ENCODE measurements around the gene SUFU.

The SUFU gene

GRCh38 chr10:102501201-102502028 lies 2.4 kb upstream of the SUFU start:
- Histone ChIP-seq H3K36me3 (ENCODE audit: control insufficient read depth in 5 of 5, insufficient read depth in 5 of 5, low read length in 5 of 5) (no peaks in the 10 kb centered on the region), H3K9ac (ENCODE audit: low read length in 5 of 5) (peak overlapping the region; percentile 21 to 85 (median 79)), H3K4me3 (ENCODE audit: low read depth in 1 of 5, low read length in 5 of 5) (peak overlapping the region; percentile 64 to 99 (median 87)), H3K9me3 (ENCODE audit: control insufficient read depth in 5 of 5, low read length in 5 of 5) (no peaks in the 10 kb centered on the region), H3K27ac (ENCODE audit: low read depth, low read length) (peak overlapping the region; percentile 54), H3K27me3 (ENCODE audit: control insufficient read depth in 5 of 5, insufficient read depth in 4 of 5, low read length in 5 of 5) (no peaks in the 10 kb centered on the region), H3K4me1 (ENCODE audit: control insufficient read depth in 5 of 5, insufficient read depth in 5 of 5, low read length in 5 of 5) (peaks cover 6 to 51% (median 43%) of the 10 kb centered on the region in 5 donors)

GRCh38 chr10:102502029-102502336 lies 1.8 kb upstream of the SUFU start:
- Histone ChIP-seq H3K27ac (ENCODE audit: low read depth, low read length) (peak overlapping the region; percentile 93), H3K9me3 (ENCODE audit: control insufficient read depth in 5 of 5, low read length in 5 of 5) (no peaks in the 10 kb centered on the region), H3K4me1 (ENCODE audit: control insufficient read depth in 5 of 5, insufficient read depth in 5 of 5, low read length in 5 of 5) (peaks cover 6 to 51% (median 46%) of the 10 kb centered on the region in 5 donors), H3K36me3 (ENCODE audit: control insufficient read depth in 5 of 5, insufficient read depth in 5 of 5, low read length in 5 of 5) (peaks cover 0 to 4% (median 3%) of the 10 kb centered on the region in 5 donors), H3K27me3 (ENCODE audit: control insufficient read depth in 5 of 5, insufficient read depth in 4 of 5, low read length in 5 of 5) (no peaks in the 10 kb centered on the region), H3K4me3 (ENCODE audit: low read depth in 1 of 5, low read length in 5 of 5) (peak overlapping the region; percentile 81 to 99 (median 87)), H3K9ac (ENCODE audit: low read length in 5 of 5) (peak overlapping the region in 4 of 5 donors; percentile 90 to 98 (median 94))

- peak within 1 kb of the TSS; percentile 93 for H3K27ac ChIP-seq (ENCODE audit: low read depth, low read length)
- peak within 1 kb of the TSS; percentile 30 to 98 (median 93) for H3K9ac ChIP-seq (ENCODE audit: low read length in 5 of 5)
- H3K4me1 ChIP-seq (ENCODE audit: control insufficient read depth in 5 of 5, insufficient read depth in 5 of 5, low read length in 5 of 5), result peaks cover 6 to 55% (median 50%) of the 10 kb centered on the region in 5 donors
Observed at GRCh38 chr10:102502337-102503151, 1.2 kb upstream of the SUFU start, which contains the start of gene ACTR1A. ACTR1A (minus strand) TSS chr10:102502712; CDS start chr10:102502647, 65 bp downstream.

GRCh38 chr10:102504179-102504975 lies 605 bp downstream of the SUFU start:
- H3K9ac ChIP-seq (ENCODE audit: low read length in 5 of 5), result peak overlapping the region in 4 of 5 donors; percentile 66 to 95 (median 82)
- no peaks in the 10 kb centered on the region for H3K9me3 ChIP-seq (ENCODE audit: control insufficient read depth in 5 of 5, low read length in 5 of 5)
- peak overlapping the region; percentile 78 to 97 (median 90) for H3K4me3 ChIP-seq (ENCODE audit: low read depth in 1 of 5, low read length in 5 of 5)
- H3K36me3 ChIP-seq (ENCODE audit: control insufficient read depth in 5 of 5, insufficient read depth in 5 of 5, low read length in 5 of 5), result peaks cover 0 to 14% (median 8%) of the 10 kb centered on the region in 5 donors
- peaks cover 6 to 52% (median 48%) of the 10 kb centered on the region in 5 donors for H3K4me1 ChIP-seq (ENCODE audit: control insufficient read depth in 5 of 5, insufficient read depth in 5 of 5, low read length in 5 of 5)
- no peaks in the 10 kb centered on the region for H3K27me3 ChIP-seq (ENCODE audit: control insufficient read depth in 5 of 5, insufficient read depth in 4 of 5, low read length in 5 of 5)
- peak overlapping the region; percentile 62 for H3K27ac ChIP-seq (ENCODE audit: low read depth, low read length)

More at GRCh38 chr10:102502337-102503151, 1.2 kb upstream of the SUFU start, which contains the start of gene ACTR1A:
- Histone ChIP-seq H3K27me3 (ENCODE audit: control insufficient read depth in 5 of 5, insufficient read depth in 4 of 5, low read length in 5 of 5) (no peaks in the 10 kb centered on the region), H3K4me3 (ENCODE audit: low read depth in 1 of 5, low read length in 5 of 5) (peak within 1 kb of the TSS; percentile 81 to 99 (median 88)), H3K36me3 (ENCODE audit: control insufficient read depth in 5 of 5, insufficient read depth in 5 of 5, low read length in 5 of 5) (peaks cover 0 to 5% (median 4%) of the 10 kb centered on the region in 5 donors), H3K9me3 (ENCODE audit: control insufficient read depth in 5 of 5, low read length in 5 of 5) (no peaks in the 10 kb centered on the region)

GRCh38 chr10:102504976-102505300 lies 1.2 kb downstream of the SUFU start:
- no peaks in the 10 kb centered on the region for H3K27me3 ChIP-seq (ENCODE audit: control insufficient read depth in 5 of 5, insufficient read depth in 4 of 5, low read length in 5 of 5)
- peak overlapping the region; percentile 78 to 97 (median 90) for H3K4me3 ChIP-seq (ENCODE audit: low read depth in 1 of 5, low read length in 5 of 5)
- H3K27ac ChIP-seq (ENCODE audit: low read depth, low read length), result peak overlapping the region; percentile 62
- H3K9me3 ChIP-seq (ENCODE audit: control insufficient read depth in 5 of 5, low read length in 5 of 5), result no peaks in the 10 kb centered on the region
- peak overlapping the region in 4 of 5 donors; percentile 66 to 95 (median 82) for H3K9ac ChIP-seq (ENCODE audit: low read length in 5 of 5)
- peaks cover 6 to 49% (median 46%) of the 10 kb centered on the region in 5 donors for H3K4me1 ChIP-seq (ENCODE audit: control insufficient read depth in 5 of 5, insufficient read depth in 5 of 5, low read length in 5 of 5)
- peaks cover 0 to 20% (median 12%) of the 10 kb centered on the region in 5 donors for H3K36me3 ChIP-seq (ENCODE audit: control insufficient read depth in 5 of 5, insufficient read depth in 5 of 5, low read length in 5 of 5)

- Histone ChIP-seq H3K9me3 (ENCODE audit: control insufficient read depth in 5 of 5, low read length in 5 of 5) (no peaks in the 10 kb centered on the region), H3K4me3 (ENCODE audit: low read depth in 1 of 5, low read length in 5 of 5) (peak overlapping the region in 2 of 5 donors; percentile 86 to 90), H3K27me3 (ENCODE audit: control insufficient read depth in 5 of 5, insufficient read depth in 4 of 5, low read length in 5 of 5) (no peaks in the 10 kb centered on the region), H3K27ac (ENCODE audit: low read depth, low read length) (no peak overlapping the region), H3K36me3 (ENCODE audit: control insufficient read depth in 5 of 5, insufficient read depth in 5 of 5, low read length in 5 of 5) (peaks cover 0 to 22% (median 14%) of the 10 kb centered on the region in 5 donors), H3K4me1 (ENCODE audit: control insufficient read depth in 5 of 5, insufficient read depth in 5 of 5, low read length in 5 of 5) (peaks cover 6 to 48% (median 44%) of the 10 kb centered on the region in 5 donors), H3K9ac (ENCODE audit: low read length in 5 of 5) (peak overlapping the region in 1 of 5 donors; percentile 90)
Observed at GRCh38 chr10:102505462-102506115, 1.8 kb downstream of the SUFU start.

GRCh38 chr10:102507521-102507920 lies 3.7 kb downstream of the SUFU start:
- no peak overlapping the region for H3K27ac ChIP-seq (ENCODE audit: low read depth, low read length)
- H3K9ac ChIP-seq (ENCODE audit: low read length in 5 of 5), result no peak overlapping the region
- H3K4me1 ChIP-seq (ENCODE audit: control insufficient read depth in 5 of 5, insufficient read depth in 5 of 5, low read length in 5 of 5), result peaks cover 6 to 38% (median 33%) of the 10 kb centered on the region in 5 donors
- H3K27me3 ChIP-seq (ENCODE audit: control insufficient read depth in 5 of 5, insufficient read depth in 4 of 5, low read length in 5 of 5), result no peaks in the 10 kb centered on the region
- H3K36me3 ChIP-seq (ENCODE audit: control insufficient read depth in 5 of 5, insufficient read depth in 5 of 5, low read length in 5 of 5), result peaks cover 0 to 31% (median 24%) of the 10 kb centered on the region in 5 donors
- no peaks in the 10 kb centered on the region for H3K9me3 ChIP-seq (ENCODE audit: control insufficient read depth in 5 of 5, low read length in 5 of 5)
- H3K4me3 ChIP-seq (ENCODE audit: low read depth in 1 of 5, low read length in 5 of 5), result no peak overlapping the region

GRCh38 chr10:102508506-102508905 lies 4.7 kb downstream of the SUFU start:
- Histone ChIP-seq H3K9me3 (ENCODE audit: control insufficient read depth in 5 of 5, low read length in 5 of 5) (no peaks in the 10 kb centered on the region), H3K4me3 (ENCODE audit: low read depth in 1 of 5, low read length in 5 of 5) (no peak overlapping the region), H3K9ac (ENCODE audit: low read length in 5 of 5) (no peak overlapping the region), H3K36me3 (ENCODE audit: control insufficient read depth in 5 of 5, insufficient read depth in 5 of 5, low read length in 5 of 5) (peaks cover 5 to 41% (median 34%) of the 10 kb centered on the region in 5 donors), H3K27ac (ENCODE audit: low read depth, low read length) (no peak overlapping the region), H3K4me1 (ENCODE audit: control insufficient read depth in 5 of 5, insufficient read depth in 5 of 5, low read length in 5 of 5) (peaks cover 5 to 30% (median 25%) of the 10 kb centered on the region in 5 donors), H3K27me3 (ENCODE audit: control insufficient read depth in 5 of 5, insufficient read depth in 4 of 5, low read length in 5 of 5) (no peaks in the 10 kb centered on the region)

GRCh38 chr10:102509387-102509786 lies 5.6 kb downstream of the SUFU start:
- Histone ChIP-seq H3K9ac (ENCODE audit: low read length in 5 of 5) (no peak overlapping the region), H3K4me3 (ENCODE audit: low read depth in 1 of 5, low read length in 5 of 5) (no peak overlapping the region), H3K27me3 (ENCODE audit: control insufficient read depth in 5 of 5, insufficient read depth in 4 of 5, low read length in 5 of 5) (no peaks in the 10 kb centered on the region), H3K27ac (ENCODE audit: low read depth, low read length) (no peak overlapping the region), H3K36me3 (ENCODE audit: control insufficient read depth in 5 of 5, insufficient read depth in 5 of 5, low read length in 5 of 5) (peaks cover 5 to 46% (median 35%) of the 10 kb centered on the region in 5 donors), H3K4me1 (ENCODE audit: control insufficient read depth in 5 of 5, insufficient read depth in 5 of 5, low read length in 5 of 5) (peaks cover 4 to 27% (median 25%) of the 10 kb centered on the region in 5 donors), H3K9me3 (ENCODE audit: control insufficient read depth in 5 of 5, low read length in 5 of 5) (no peaks in the 10 kb centered on the region)
